Activated CD4-positive, alpha-beta T cell treated with anti-CD3 and anti-CD28 coated beads for 36 hours (primary cell): ENCODE measurements around the gene SLCO3A1. TPM values are rescaled to one million over a fixed set of nuclear protein-coding genes. Genes with fewer than 3 reads are reported as not detected.

Source experiments
- ATAC-seq: fragments of 200-7000 bp; cut with Tn5 transposase; one replicate; pipeline ENCODE4 v1.10.0; 2021; ENCODE audit warnings: mild to moderate bottlenecking, moderate library complexity
- CTCF ChIA-PET: fragments of 350-600 bp; sonication (Branson Sonifier 250); formaldehyde crosslinking; loops from one replicate; lab custom pipeline; 2021; ENCODE audit warnings: antibody characterized with exemption; lab: Charles Lee
- POLR2A ChIA-PET: fragments of 350-600 bp; sonication (Branson Sonifier 250); formaldehyde crosslinking; loops from one replicate; lab custom pipeline; 2021; ENCODE audit warnings: antibody characterized with exemption, inconsistent platforms; lab: Charles Lee
- DNase-seq: peaks from one replicate; pipeline ENCODE4 v3.0.0-alpha.2; 2020
- H3K27ac Mint-ChIP-seq: one replicate; pipeline ENCODE4 v1.8.0; 2021; ENCODE audit warnings: mixed read lengths
- H3K27me3 Mint-ChIP-seq: one replicate; pipeline ENCODE4 v1.8.0; 2021; ENCODE audit warnings: mixed read lengths
- H3K36me3 Mint-ChIP-seq: one replicate; pipeline ENCODE4 v1.8.0; 2021; ENCODE audit warnings: low read depth, mixed read lengths
- H3K4me1 Mint-ChIP-seq: one replicate; pipeline ENCODE4 v1.8.0; 2021; ENCODE audit warnings: mixed read lengths
- H3K4me3 Mint-ChIP-seq: one replicate; pipeline ENCODE4 v1.8.0; 2021; ENCODE audit warnings: mild to moderate bottlenecking, moderate library complexity, mixed read lengths
- H3K9me3 Mint-ChIP-seq: one replicate; pipeline ENCODE4 v1.8.0; 2021; ENCODE audit warnings: low read depth, mixed read lengths
- intact Hi-C, 2 experiments: fragments of 100-400 bp; cut with DNase I in 1 of 2; cut with micrococcal nuclease in 1 of 2; formaldehyde crosslinking; loops; one replicate each; pipeline versions ENCODE4 v1.14.2 to v1.15.1; 2022 to 2024; cut with DNase I, micrococcal nuclease
- total RNA-seq, 2 experiments: library from RNA; stranded (reverse); gene quantifications; one replicate each; pipeline ENCODE4 v1.2.3, GENCODE V29; 2021

The SLCO3A1 gene
- total RNA-seq, 2 experiments from 2014 or later, result 5.6 to 5.8 TPM

GRCh38 chr15:92077353-92078085 is 224.0 kb downstream of the SLCO3A1 start:
- intact Hi-C loops, result loop anchor here (1.0 to 5.0 kb wide), 7 partner anchors 135 to 774 kb away; partner anchors contain the start of gene SLCO3A1 (in 1 of the 2)
- DNase-seq (peak; percentile 86), ATAC-seq (peak; percentile 87)
- ChIA-PET POLR2A (no interaction called here), CTCF (interaction anchor here (0.6 to 3.7 kb wide), 20 partner anchors 9 to 853 kb away, joined by 3 to 27 read pairs (median 4); partner anchors contain the start of gene SLCO3A1)
- Mint-ChIP-seq H3K27me3 (no peaks in the 10 kb centered on the region), H3K4me1 (peaks cover 23% of the 10 kb centered on the region), H3K27ac (no peak overlapping the region), H3K36me3 (no peaks in the 10 kb centered on the region), H3K4me3 (no peak overlapping the region), H3K9me3 (no peaks in the 10 kb centered on the region)

GRCh38 chr15:92078270-92078669 is 224.8 kb downstream of the SLCO3A1 start:
- Mint-ChIP-seq H3K36me3 (no peaks in the 10 kb centered on the region), H3K27ac (no peak overlapping the region), H3K9me3 (no peaks in the 10 kb centered on the region), H3K27me3 (no peaks in the 10 kb centered on the region), H3K4me1 (peaks cover 23% of the 10 kb centered on the region), H3K4me3 (no peak overlapping the region)
- ChIA-PET CTCF (interaction anchor here (0.5 to 3.7 kb wide), 24 partner anchors 8 to 852 kb away, joined by 3 to 27 read pairs (median 4); partner anchors contain the start of gene SLCO3A1), POLR2A (no interaction called here)
- ATAC-seq (no peak), DNase-seq (no peak)
- intact Hi-C loops, result loop anchor here in 1 of 2 experiments (5.0 kb wide), 1 partner anchor 136 kb away; no protein-coding TSS in a partner anchor

DNA sequence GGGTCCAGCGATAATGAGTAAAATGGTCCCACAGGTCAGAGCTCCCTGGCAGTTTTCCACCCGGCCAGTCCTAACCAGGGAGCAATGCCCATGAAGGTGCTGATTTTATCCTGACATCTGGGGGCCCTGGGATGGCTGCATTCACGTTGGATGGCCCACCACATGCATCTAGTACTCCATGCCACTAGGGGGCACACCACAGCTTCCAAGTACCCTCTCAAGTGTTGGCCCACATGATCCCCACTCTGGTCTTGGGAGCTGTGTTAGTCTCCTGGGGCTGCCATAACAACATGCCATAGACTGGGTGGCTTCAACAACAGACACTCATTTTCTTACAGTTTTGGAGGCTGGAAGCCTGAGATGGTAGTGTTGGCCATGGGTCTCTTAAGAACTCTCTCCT is 225.5 kb downstream of the SLCO3A1 start:
- H3K27ac Mint-ChIP-seq, result no peak overlapping the region
- H3K4me1 Mint-ChIP-seq, result peaks cover 19% of the 10 kb centered on the region
- no peaks in the 10 kb centered on the region for H3K9me3 Mint-ChIP-seq
- DNase-seq (peak; percentile 65), ATAC-seq (no peak)
- ChIA-PET POLR2A (no interaction called here), CTCF (interaction anchor here (0.6 to 3.7 kb wide), 25 partner anchors 9 to 807 kb away, joined by 3 to 27 read pairs (median 4); partner anchors contain the start of gene SLCO3A1)
- no peak overlapping the region for H3K4me3 Mint-ChIP-seq
- intact Hi-C loops, result loop anchor here in 1 of 2 experiments (5.0 kb wide), 1 partner anchor 137 kb away; no protein-coding TSS in a partner anchor
- H3K27me3 Mint-ChIP-seq, result no peaks in the 10 kb centered on the region
- H3K36me3 Mint-ChIP-seq, result no peaks in the 10 kb centered on the region

GRCh38 chr15:92079647-92080255 is 226.2 kb downstream of the SLCO3A1 start:
- CTCF ChIA-PET, result interaction anchor here (0.6 to 3.7 kb wide), 16 partner anchors 9 to 808 kb away, joined by 3 to 27 read pairs (median 4); no protein-coding TSS in a partner anchor
- Mint-ChIP-seq H3K36me3 (no peaks in the 10 kb centered on the region), H3K4me1 (peaks cover 12% of the 10 kb centered on the region), H3K27me3 (no peaks in the 10 kb centered on the region), H3K4me3 (no peak overlapping the region), H3K9me3 (no peaks in the 10 kb centered on the region), H3K27ac (no peak overlapping the region)
- intact Hi-C loops, result loop anchor here in 1 of 2 experiments (5.0 kb wide), 1 partner anchor 137 kb away; no protein-coding TSS in a partner anchor
- ATAC-seq (no peak), DNase-seq (no peak)
- POLR2A ChIA-PET, result no interaction called here

- H3K27me3 Mint-ChIP-seq, result no peaks in the 10 kb centered on the region
- intact Hi-C loops, result loop anchor here (1.0 kb wide), 3 partner anchors 229 to 779 kb away; partner anchors contain the start of gene SLCO3A1 (in 1 of the 2)
- H3K27ac Mint-ChIP-seq, result no peak overlapping the region
- POLR2A ChIA-PET, result no interaction called here
- no peaks in the 10 kb centered on the region for H3K4me1 Mint-ChIP-seq
- no peaks in the 10 kb centered on the region for H3K36me3 Mint-ChIP-seq
- peak; percentile 65 for ATAC-seq
- H3K4me3 Mint-ChIP-seq, result no peak overlapping the region
- no peaks in the 10 kb centered on the region for H3K9me3 Mint-ChIP-seq
- CTCF ChIA-PET, result interaction anchor here (0.6 to 1.6 kb wide), 11 partner anchors 8 to 780 kb away, joined by 3 to 4 read pairs (median 3); no protein-coding TSS in a partner anchor
- peak; percentile 75 for DNase-seq
These were observed 228.7 kb downstream of the SLCO3A1 start for GRCh38 chr15:92082006-92082843.

- no peak overlapping the region for H3K4me3 Mint-ChIP-seq
These were observed 229.7 kb downstream of the SLCO3A1 start for GRCh38 chr15:92083190-92083589.

GRCh38 chr15:92087211-92087610 is 233.7 kb downstream of the SLCO3A1 start:
- no peak overlapping the region for H3K4me3 Mint-ChIP-seq
- H3K36me3 Mint-ChIP-seq, result no peaks in the 10 kb centered on the region
- ChIA-PET POLR2A (no interaction called here), CTCF (interaction anchor here (1.0 kb wide), 1 partner anchor 10 kb away, joined by 3 read pairs; no protein-coding TSS in a partner anchor)
- no peak for DNase-seq
- no peak overlapping the region for H3K27ac Mint-ChIP-seq
- no peaks in the 10 kb centered on the region for H3K4me1 Mint-ChIP-seq
- no peaks in the 10 kb centered on the region for H3K27me3 Mint-ChIP-seq
- ATAC-seq, result no peak
- intact Hi-C loops, result no loop called here
- H3K9me3 Mint-ChIP-seq, result no peaks in the 10 kb centered on the region

More at GRCh38 chr15:92083190-92083589, 229.7 kb downstream of the SLCO3A1 start:
- H3K27ac Mint-ChIP-seq, result no peak overlapping the region
- H3K9me3 Mint-ChIP-seq, result no peaks in the 10 kb centered on the region
- no peaks in the 10 kb centered on the region for H3K27me3 Mint-ChIP-seq
- DNase-seq (no peak), ATAC-seq (no peak)
- intact Hi-C loops, result no loop called here
- CTCF ChIA-PET, result interaction anchor here (0.8 to 1.6 kb wide), 10 partner anchors 7 to 780 kb away, joined by 3 to 4 read pairs (median 3); no protein-coding TSS in a partner anchor
- no peaks in the 10 kb centered on the region for H3K4me1 Mint-ChIP-seq
- POLR2A ChIA-PET, result no interaction called here
- H3K36me3 Mint-ChIP-seq, result no peaks in the 10 kb centered on the region

DNA sequence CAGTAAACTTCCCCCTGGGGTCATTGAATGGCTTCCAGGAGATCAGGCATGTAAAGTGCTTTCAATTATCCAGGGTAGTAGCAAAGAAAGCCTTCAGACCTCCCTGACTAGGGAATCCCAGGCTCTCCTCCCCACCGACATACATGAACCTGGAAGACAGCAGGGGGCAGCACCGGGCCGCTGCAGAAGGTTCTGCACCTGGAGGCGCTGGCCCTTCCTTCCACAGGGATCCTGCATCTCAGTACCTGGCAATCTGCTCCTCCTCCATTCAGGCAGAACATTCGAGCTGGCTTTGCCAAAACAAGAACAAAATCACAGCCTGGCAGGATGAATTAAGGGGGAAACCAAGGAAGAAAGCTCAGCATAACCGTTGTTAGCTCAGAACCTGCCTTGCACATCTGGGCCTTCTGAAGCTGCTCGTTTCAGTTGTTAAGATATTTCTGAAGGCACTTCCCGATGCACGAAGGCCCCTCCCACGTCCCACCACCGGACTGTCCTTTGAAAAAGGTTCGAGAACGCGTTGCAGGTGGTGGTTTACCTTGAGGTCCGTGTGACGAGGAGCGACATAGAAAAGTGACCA is 237.7 kb downstream of the SLCO3A1 start:
- DNase-seq (peak; percentile 55), ATAC-seq (peak; percentile 36)
- H3K27ac Mint-ChIP-seq, result no peak overlapping the region
- H3K4me3 Mint-ChIP-seq, result no peak overlapping the region
- intact Hi-C loops, result loop anchor here in 1 of 2 experiments (10.0 kb wide), 1 partner anchor 434 kb away; no protein-coding TSS in a partner anchor
- POLR2A ChIA-PET, result no interaction called here
- peaks cover 17% of the 10 kb centered on the region for H3K4me1 Mint-ChIP-seq
- no peaks in the 10 kb centered on the region for H3K27me3 Mint-ChIP-seq
- no peaks in the 10 kb centered on the region for H3K36me3 Mint-ChIP-seq
- CTCF ChIA-PET, result interaction anchor here (0.6 to 1.6 kb wide), 7 partner anchors 8 to 621 kb away, joined by 3 to 4 read pairs (median 3); no protein-coding TSS in a partner anchor
- no peaks in the 10 kb centered on the region for H3K9me3 Mint-ChIP-seq

DNA sequence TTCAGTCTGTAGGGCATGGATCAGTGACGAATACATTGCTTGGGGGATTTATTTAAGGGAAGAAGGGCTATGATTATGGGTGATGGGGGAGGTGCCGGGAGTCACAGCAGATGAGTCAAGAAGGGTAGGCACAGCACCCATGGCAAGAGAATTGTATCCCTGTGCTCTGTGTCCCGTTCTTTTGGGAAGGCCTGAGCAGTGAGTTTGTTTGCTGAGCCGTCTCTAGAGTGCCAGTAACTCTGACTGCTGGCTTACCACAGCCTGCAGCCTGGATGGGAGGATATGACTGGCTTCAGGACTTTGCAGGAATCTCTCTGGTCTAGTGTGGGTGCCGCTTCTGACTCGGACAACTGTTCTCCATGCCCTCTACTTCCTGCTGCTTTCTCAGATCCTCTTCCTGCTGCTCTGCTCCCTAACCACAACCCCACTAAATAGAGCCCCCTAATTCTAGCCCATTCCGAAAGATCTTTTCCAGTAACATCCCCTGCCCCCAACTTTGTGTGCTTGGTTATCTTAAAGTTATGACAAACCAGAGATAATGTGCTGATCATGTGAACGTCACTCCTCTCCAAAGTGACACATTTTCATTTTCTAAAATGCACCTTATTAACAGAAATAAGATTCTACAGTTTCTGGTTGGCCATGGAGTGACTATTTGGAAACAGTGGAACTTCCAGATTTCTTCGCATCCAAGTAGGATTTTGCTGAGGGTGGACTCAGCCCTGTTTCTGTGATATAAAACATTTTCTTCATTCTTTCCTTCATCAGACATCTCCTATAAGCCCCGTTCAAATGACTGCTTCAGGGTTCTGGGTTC is 239.0 kb downstream of the SLCO3A1 start:
- Mint-ChIP-seq H3K27ac (no peak overlapping the region), H3K9me3 (no peaks in the 10 kb centered on the region), H3K36me3 (no peaks in the 10 kb centered on the region), H3K27me3 (no peaks in the 10 kb centered on the region), H3K4me1 (peaks cover 23% of the 10 kb centered on the region), H3K4me3 (no peak overlapping the region)
- ATAC-seq (no peak), DNase-seq (no peak)
- POLR2A ChIA-PET, result no interaction called here
- intact Hi-C loops, result loop anchor here in 1 of 2 experiments (10.0 kb wide), 1 partner anchor 432 kb away; no protein-coding TSS in a partner anchor
- CTCF ChIA-PET, result interaction anchor here (0.7 to 1.6 kb wide), 3 partner anchors 14 to 821 kb away, joined by 3 to 4 read pairs (median 3); no protein-coding TSS in a partner anchor
